Transverse colon (tissue), 4 donors: Measurements from ENCODE around the gene TRAT1. TPM values are rescaled to one million over a fixed set of nuclear protein-coding genes. Genes with fewer than 3 reads are reported as not detected.
"Not testable (repeated sequence)": the region's sequence is repeated elsewhere in the genome, so short reads cannot be mapped to it uniquely, and the experiment has no call there.

Source experiments
- DNase-seq: peaks from one replicate; pipeline ENCODE4 v3.0.0-alpha.2; 2019
- H3K27ac ChIP-seq, 4 donors: fragments of 200-600 bp; sonication (generic); 2 replicates each; pipeline ENCODE4 v1.5.1; 2016 to 2018; ENCODE audit warnings: inconsistent platforms in 4 of 4
- H3K27me3 ChIP-seq: fragments of 200-600 bp; sonication (generic); 2 replicates; pipeline ENCODE4 v1.5.1; 2017; ENCODE audit warnings: inconsistent platforms
- H3K36me3 ChIP-seq, 4 donors: fragments of 200-600 bp; sonication (generic); 2 replicates each; pipeline ENCODE4 v1.5.1; 2017 to 2019; ENCODE audit warnings: inconsistent platforms in 4 of 4
- H3K4me1 ChIP-seq, 4 donors: fragments of 200-600 bp; sonication (generic); 2 replicates each; pipeline ENCODE4 v1.5.1; 2017 to 2020; ENCODE audit warnings: inconsistent platforms in 4 of 4
- H3K4me3 ChIP-seq, 4 donors: fragments of 200-600 bp; sonication (generic); 1 replicate in 1 of 4; 2 replicates in 3 of 4; pipeline versions ENCODE4 v1.5.1 to v1.6.1; 2017 to 2019; ENCODE audit warnings: inconsistent platforms in 4 of 4
- H3K9me3 ChIP-seq, 2 donors: fragments of 200-600 bp; sonication (generic); 2 replicates each; pipeline ENCODE4 v1.5.1; 2017 to 2019; ENCODE audit warnings: inconsistent platforms in 2 of 2
- EP300 ChIP-seq: sonication (generic); formaldehyde crosslinking; IDR thresholded peaks from one replicate; pipeline ENCODE4 v1.6.1; 2017; ENCODE audit warnings: antibody characterized with exemption, low read depth
- POLR2A ChIP-seq: fragments of 450-650 bp; IDR thresholded peaks from one replicate; pipeline ENCODE4 v1.6.1; 2016; ENCODE audit warnings: antibody characterized with exemption, mild to moderate bottlenecking, moderate library complexity
- POLR2AphosphoS5 ChIP-seq, 3 donors: sonication (generic); formaldehyde crosslinking; IDR thresholded peaks; one replicate each; pipeline ENCODE4 v1.6.1; 2016; ENCODE audit warnings: antibody characterized with exemption in 3 of 3
- WGBS, 2 donors: methylation state at CpG; one replicate each; pipeline ENCODE4 v1.1.5; 2018; ENCODE audit warnings: low coverage in 1 of 2; 5-methylcytosine and 5-hydroxymethylcytosine counted together
- in situ Hi-C, 4 donors: fragments of 200-750 bp; cut with MboI; loops; one replicate each; pipeline versions ENCODE4 v1.15.0 to v1.15.1; 2017; ENCODE audit warnings: low sequenced_read_pairs in 3 of 4, low pct_ligation_motif_present in 1 of 4, low pct_unique_long_range_greater_than_20kb in 1 of 4
- intact Hi-C: fragments of 100-400 bp; cut with DNase I; formaldehyde crosslinking; loops from one replicate; pipeline ENCODE4 v1.15.1; 2023; ENCODE audit warnings: low total_unique reads
- total RNA-seq, 4 donors: library from RNA; depleted of rRNA; stranded (reverse); fragments of >200 nt; gene quantifications; one replicate each; pipeline ENCODE4 v1.1.0, GENCODE V29; 2016
- TF ChIP-seq, protein P1 (sequence below), 5 experiments: fragments of 200-600 bp in 3 of 5; fragments of 450-650 bp in 2 of 5; sonication (generic) in 3 of 5; IDR thresholded peaks; 1 replicate in 2 of 5; 2 replicates in 3 of 5; pipeline ENCODE4 v1.5.1; 2016 to 2017; ENCODE audit warnings: antibody characterized with exemption in 5 of 5, inconsistent platforms in 3 of 5, mild to moderate bottlenecking in 2 of 5, moderate library complexity in 1 of 5

TRAT1 gene
- total RNA-seq, 4 donors from 2014 or later: 0.41 to 2.2 (median 1.1) TPM; not detected in 1

DNA sequence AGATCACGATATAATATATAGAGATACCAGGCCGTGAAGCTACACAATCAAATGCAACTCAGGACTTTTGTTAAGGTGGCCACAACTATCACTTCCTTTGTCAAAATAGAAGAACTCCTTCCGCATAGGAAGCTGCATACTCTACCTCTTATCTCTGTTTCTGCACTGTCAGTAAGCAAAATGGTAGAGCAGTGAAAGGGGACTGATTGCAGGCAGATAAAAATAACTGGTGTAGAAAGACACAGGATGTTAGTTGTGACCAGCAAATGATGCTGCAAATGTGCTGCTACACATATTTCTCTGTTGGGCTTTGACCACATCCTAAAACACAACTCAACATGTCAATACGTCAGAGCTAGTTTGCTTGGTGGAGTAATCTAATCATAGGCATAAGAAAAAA is 16.3 kb upstream of the TRAT1 start:
- DNase-seq: no peak
- in situ Hi-C loops: no loop called here
- H3K27me3 ChIP-seq: no peaks in the 10 kb centered on the region
- H3K4me3 ChIP-seq: no peak overlapping the region
- WGBS, 2 donors: 71 to 81% methylated on average over 4 of the region's 4 CpGs
- peaks cover 0 to 6% (median 0%) of the 10 kb centered on the region in 4 donors for H3K4me1 ChIP-seq
- no peaks in the 10 kb centered on the region for H3K36me3 ChIP-seq
- H3K27ac ChIP-seq: peak overlapping the region in 3 of 4 donors; percentile 30 to 41 (median 33)
- intact Hi-C loops: no loop called here
- H3K9me3 ChIP-seq: no peaks in the 10 kb centered on the region
- TF ChIP-seq, protein P1, sequence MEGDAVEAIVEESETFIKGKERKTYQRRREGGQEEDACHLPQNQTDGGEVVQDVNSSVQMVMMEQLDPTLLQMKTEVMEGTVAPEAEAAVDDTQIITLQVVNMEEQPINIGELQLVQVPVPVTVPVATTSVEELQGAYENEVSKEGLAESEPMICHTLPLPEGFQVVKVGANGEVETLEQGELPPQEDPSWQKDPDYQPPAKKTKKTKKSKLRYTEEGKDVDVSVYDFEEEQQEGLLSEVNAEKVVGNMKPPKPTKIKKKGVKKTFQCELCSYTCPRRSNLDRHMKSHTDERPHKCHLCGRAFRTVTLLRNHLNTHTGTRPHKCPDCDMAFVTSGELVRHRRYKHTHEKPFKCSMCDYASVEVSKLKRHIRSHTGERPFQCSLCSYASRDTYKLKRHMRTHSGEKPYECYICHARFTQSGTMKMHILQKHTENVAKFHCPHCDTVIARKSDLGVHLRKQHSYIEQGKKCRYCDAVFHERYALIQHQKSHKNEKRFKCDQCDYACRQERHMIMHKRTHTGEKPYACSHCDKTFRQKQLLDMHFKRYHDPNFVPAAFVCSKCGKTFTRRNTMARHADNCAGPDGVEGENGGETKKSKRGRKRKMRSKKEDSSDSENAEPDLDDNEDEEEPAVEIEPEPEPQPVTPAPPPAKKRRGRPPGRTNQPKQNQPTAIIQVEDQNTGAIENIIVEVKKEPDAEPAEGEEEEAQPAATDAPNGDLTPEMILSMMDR (IDR thresholded peaks at IDR 0.05): no peak
- TF ChIP-seq POLR2AphosphoS5 (IDR thresholded peaks at IDR 0.05): no peak
- no peak for TF ChIP-seq POLR2A
- no peak for TF ChIP-seq EP300

DNA sequence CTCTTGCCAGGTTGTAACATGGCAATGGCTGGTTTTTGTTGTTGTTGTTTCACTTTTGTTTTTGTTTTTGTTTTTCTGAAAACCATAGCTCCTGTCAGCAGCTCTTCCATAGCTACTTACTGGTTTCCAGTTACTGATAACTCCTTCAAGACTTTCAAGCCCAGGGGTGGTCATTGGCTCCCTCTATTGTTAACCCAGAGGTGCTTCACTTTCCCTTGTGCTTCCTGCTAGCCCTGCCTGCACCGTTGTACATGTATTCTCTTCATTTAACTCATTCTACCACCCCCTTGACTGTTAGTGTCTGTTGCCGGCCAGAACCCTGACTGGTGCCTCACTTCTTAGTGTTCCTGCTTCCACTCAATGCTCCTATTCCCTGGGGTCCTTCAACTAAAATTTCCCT is 4.2 kb upstream of the TRAT1 start:
- H3K36me3 ChIP-seq: no peaks in the 10 kb centered on the region
- H3K9me3 ChIP-seq: no peaks in the 10 kb centered on the region
- no peak for TF ChIP-seq POLR2A
- TF ChIP-seq, protein P1 (IDR thresholded peaks at IDR 0.05): peak in 4 of 5 experiments; percentile 47 to 51 (median 48)
- H3K27ac ChIP-seq: no peak overlapping the region
- no peak overlapping the region for H3K4me3 ChIP-seq
- H3K4me1 ChIP-seq: no peaks in the 10 kb centered on the region
- WGBS, 2 donors: 19% methylated on average over 2 of the region's 2 CpGs
- DNase-seq: peak; percentile 47
- intact Hi-C loops (no loop called here), in situ Hi-C loops (no loop called here)
- H3K27me3 ChIP-seq: no peaks in the 10 kb centered on the region

DNA sequence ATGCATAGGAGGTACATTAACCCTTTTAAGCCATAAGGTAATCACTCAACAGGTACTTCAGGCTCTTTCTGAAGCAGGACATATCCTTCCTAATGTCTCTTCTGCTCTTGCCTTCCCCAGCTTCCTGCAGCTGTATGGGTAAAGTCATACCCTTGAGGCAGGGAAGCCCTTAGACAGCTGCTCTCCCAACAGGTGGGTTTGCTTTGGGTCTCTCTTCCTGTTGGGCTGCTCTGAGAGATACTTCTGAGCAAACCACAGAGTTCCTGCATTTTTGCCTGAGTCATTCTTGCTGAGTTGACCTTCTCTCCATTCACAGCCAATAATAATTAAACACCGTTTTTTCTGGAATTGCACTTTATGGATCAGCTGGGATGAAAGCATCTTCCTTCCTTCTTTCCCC is 2.0 kb upstream of the TRAT1 start:
- no peaks in the 10 kb centered on the region for H3K36me3 ChIP-seq
- no peak for DNase-seq
- H3K9me3 ChIP-seq: no peaks in the 10 kb centered on the region
- in situ Hi-C loops (no loop called here), intact Hi-C loops (no loop called here)
- H3K27ac ChIP-seq: no peak overlapping the region
- TF ChIP-seq POLR2A (no peak), EP300 (no peak), POLR2AphosphoS5 (IDR thresholded peaks at IDR 0.05) (no peak)
- TF ChIP-seq, protein P1 (IDR thresholded peaks at IDR 0.05): no peak
- H3K4me1 ChIP-seq: no peaks in the 10 kb centered on the region
- H3K4me3 ChIP-seq: no peak overlapping the region
- no peaks in the 10 kb centered on the region for H3K27me3 ChIP-seq
- WGBS, 2 donors: 76 to 90% methylated on average over 1 of the region's 1 CpG

DNA sequence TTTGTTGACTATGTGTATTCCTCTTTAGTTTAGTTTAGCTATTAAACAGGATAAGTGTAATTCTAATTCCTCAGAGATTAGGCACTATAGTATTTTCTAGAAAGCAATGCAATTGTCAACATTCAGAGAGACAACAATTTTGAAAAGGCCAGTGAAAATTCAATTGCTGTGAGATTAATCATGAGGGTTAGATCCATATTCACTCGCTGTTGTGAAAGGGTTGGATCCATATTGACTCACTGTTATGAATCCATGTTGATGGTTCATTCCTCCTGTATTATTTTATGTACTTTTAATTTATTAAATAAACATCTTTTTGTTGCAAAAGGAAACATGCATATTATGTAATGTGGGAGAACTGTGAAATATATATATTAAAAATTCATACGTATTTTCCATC is 641 bp downstream of the TRAT1 start:
- WGBS, 2 donors: 72 to 87% methylated on average over 2 of the region's 2 CpGs
- Histone ChIP-seq H3K4me3 (no peak overlapping the region), H3K27me3 (no peaks in the 10 kb centered on the region), H3K9me3 (no peaks in the 10 kb centered on the region), H3K36me3 (no peaks in the 10 kb centered on the region), H3K27ac (no peak overlapping the region), H3K4me1 (no peaks in the 10 kb centered on the region)
- in situ Hi-C loops (no loop called here), intact Hi-C loops (no loop called here)
- TF ChIP-seq POLR2A: no peak
- no peak for TF ChIP-seq EP300
- no peak for TF ChIP-seq POLR2AphosphoS5 (IDR thresholded peaks at IDR 0.05)
- DNase-seq: no peak

DNA sequence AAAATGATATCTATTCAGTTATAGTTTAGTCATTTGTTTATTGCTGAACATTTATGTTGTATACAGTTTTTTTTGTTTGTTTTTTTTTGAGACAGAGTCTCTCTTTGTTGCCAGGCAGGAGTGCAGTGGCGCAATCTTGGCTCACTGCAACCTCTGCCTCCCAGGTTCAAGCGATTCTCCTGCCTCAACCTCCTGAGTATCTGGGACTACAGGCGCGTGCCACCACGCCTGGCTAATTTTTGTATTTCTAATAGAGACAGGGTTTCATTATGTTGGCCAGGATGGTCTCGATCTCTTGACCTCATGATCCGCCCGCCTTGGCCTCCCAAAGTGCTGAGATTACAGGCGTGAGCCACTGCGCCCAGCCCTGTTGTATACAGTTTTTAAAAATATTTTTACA is 1.2 kb downstream of the TRAT1 start:
- H3K27me3 ChIP-seq, in situ Hi-C loops, H3K4me1 ChIP-seq, H3K36me3 ChIP-seq, intact Hi-C loops, H3K27ac ChIP-seq, H3K4me3 ChIP-seq, DNase-seq, H3K9me3 ChIP-seq: not testable (repeated sequence)
- 76 to 92% methylated on average over 10 of the region's 10 CpGs for WGBS, 2 donors
